ENCODE measurements around the gene NUDT16L1.

NUDT16L1 gene

DNA sequence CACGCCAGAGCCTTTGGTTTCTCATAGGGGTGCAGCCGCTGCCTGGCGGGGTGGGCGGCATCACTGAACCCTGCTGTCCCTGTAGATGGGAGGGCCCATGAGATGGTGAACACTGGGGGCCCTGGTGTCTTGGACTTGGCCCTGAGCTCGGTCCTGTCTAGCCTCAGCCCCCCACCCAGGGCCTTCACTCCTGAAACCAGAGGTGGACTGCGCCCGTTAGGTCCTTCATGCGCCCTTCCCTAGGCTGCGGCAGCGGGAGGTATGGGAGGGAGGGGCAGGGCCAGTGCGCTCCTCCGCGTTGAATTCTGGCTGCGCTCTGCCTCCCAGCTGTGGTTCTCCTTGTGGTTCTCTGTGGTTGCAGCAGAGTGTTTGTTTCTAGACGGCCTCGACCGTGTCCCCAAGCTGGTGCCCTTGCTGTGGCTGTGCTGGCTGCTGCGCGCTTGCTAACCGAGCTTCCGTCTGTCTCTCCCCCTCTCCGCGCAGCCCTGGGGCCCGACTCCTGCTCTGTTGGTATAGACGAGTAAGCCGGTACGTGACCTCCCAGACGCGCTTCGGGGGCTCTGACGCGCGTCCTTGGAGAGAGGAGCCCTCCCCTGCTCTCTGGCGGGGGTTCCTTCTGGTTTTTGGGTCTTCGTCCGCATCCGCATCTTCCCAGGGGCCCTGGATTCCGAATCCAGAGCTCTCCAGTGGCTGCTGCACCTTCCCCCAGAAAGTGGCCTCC is 7.4 kb upstream of the NUDT16L1 start:
- Histone ChIP-seq H3K9ac (ENCODE audit: low read length) (no peak overlapping the region), H3K4me3 (ENCODE audit: low read depth, low read length, poor library complexity, severe bottlenecking) (no peak overlapping the region), H3K9me3 (ENCODE audit: low read length) (no peaks in the 10 kb centered on the region), H4K20me1 (ENCODE audit: insufficient read depth, low read length) (no peaks in the 10 kb centered on the region), H3K36me3 (ENCODE audit: insufficient read depth, low read length) (peaks cover 32% of the 10 kb centered on the region), H3K27me3 (ENCODE audit: insufficient read depth, low read length) (no peaks in the 10 kb centered on the region), H3K4me2 (ENCODE audit: low read length) (no peak overlapping the region), H3F3A (ENCODE audit: insufficient read depth, low read length) (no peaks in the 10 kb centered on the region), H3K9me2 (ENCODE audit: low read depth, low read length) (no peaks in the 10 kb centered on the region), H3K79me2 (ENCODE audit: insufficient read depth, low read length) (no peaks in the 10 kb centered on the region), H3K27ac (ENCODE audit: low read depth, low read length, poor library complexity, severe bottlenecking) (no peak overlapping the region), H2AFZ (ENCODE audit: low read length) (no peak overlapping the region), H3K4me1 (ENCODE audit: insufficient read depth, low read length, severe bottlenecking) (no peaks in the 10 kb centered on the region)
- TF ChIP-seq, protein P1, sequence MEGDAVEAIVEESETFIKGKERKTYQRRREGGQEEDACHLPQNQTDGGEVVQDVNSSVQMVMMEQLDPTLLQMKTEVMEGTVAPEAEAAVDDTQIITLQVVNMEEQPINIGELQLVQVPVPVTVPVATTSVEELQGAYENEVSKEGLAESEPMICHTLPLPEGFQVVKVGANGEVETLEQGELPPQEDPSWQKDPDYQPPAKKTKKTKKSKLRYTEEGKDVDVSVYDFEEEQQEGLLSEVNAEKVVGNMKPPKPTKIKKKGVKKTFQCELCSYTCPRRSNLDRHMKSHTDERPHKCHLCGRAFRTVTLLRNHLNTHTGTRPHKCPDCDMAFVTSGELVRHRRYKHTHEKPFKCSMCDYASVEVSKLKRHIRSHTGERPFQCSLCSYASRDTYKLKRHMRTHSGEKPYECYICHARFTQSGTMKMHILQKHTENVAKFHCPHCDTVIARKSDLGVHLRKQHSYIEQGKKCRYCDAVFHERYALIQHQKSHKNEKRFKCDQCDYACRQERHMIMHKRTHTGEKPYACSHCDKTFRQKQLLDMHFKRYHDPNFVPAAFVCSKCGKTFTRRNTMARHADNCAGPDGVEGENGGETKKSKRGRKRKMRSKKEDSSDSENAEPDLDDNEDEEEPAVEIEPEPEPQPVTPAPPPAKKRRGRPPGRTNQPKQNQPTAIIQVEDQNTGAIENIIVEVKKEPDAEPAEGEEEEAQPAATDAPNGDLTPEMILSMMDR (IDR thresholded peaks at IDR 0.05; ENCODE audit: low read length): no peak
- no peak for TF ChIP-seq EZH2 (IDR thresholded peaks at IDR 0.05; ENCODE audit: borderline replicate concordance, low read length)

- Histone ChIP-seq H3F3A (ENCODE audit: insufficient read depth, low read length) (no peaks in the 10 kb centered on the region; the same call in 1 of the 2 replicates), H3K27ac (ENCODE audit: low read depth, low read length, poor library complexity, severe bottlenecking) (no peak overlapping the region), H3K9me3 (ENCODE audit: low read length) (no peaks in the 10 kb centered on the region), H3K9ac (ENCODE audit: low read length) (no peak overlapping the region), H3K9me2 (ENCODE audit: low read depth, low read length) (no peaks in the 10 kb centered on the region), H3K4me2 (ENCODE audit: low read length) (no peak overlapping the region), H2AFZ (ENCODE audit: low read length) (no peak overlapping the region), H3K79me2 (ENCODE audit: insufficient read depth, low read length) (no peaks in the 10 kb centered on the region), H4K20me1 (ENCODE audit: insufficient read depth, low read length) (no peaks in the 10 kb centered on the region), H3K4me1 (ENCODE audit: insufficient read depth, low read length, severe bottlenecking) (no peaks in the 10 kb centered on the region), H3K36me3 (ENCODE audit: insufficient read depth, low read length) (peaks cover 32% of the 10 kb centered on the region), H3K4me3 (ENCODE audit: low read depth, low read length, poor library complexity, severe bottlenecking) (no peak overlapping the region), H3K27me3 (ENCODE audit: insufficient read depth, low read length) (no peaks in the 10 kb centered on the region)
- TF ChIP-seq, protein P1 (IDR thresholded peaks at IDR 0.05; ENCODE audit: low read length): no peak
- no peak for TF ChIP-seq EZH2 (IDR thresholded peaks at IDR 0.05; ENCODE audit: borderline replicate concordance, low read length)
Measured at GRCh38 chr16:4686497-4687210, 6.7 kb upstream of the NUDT16L1 start.

- Histone ChIP-seq H4K20me1 (ENCODE audit: insufficient read depth, low read length) (no peaks in the 10 kb centered on the region), H3F3A (ENCODE audit: insufficient read depth, low read length) (no peaks in the 10 kb centered on the region; the same call in 1 of the 2 replicates), H3K9me3 (ENCODE audit: low read length) (no peaks in the 10 kb centered on the region), H3K9ac (ENCODE audit: low read length) (no peak overlapping the region), H3K27me3 (ENCODE audit: insufficient read depth, low read length) (no peaks in the 10 kb centered on the region), H3K36me3 (ENCODE audit: insufficient read depth, low read length) (peaks cover 27% of the 10 kb centered on the region), H3K4me3 (ENCODE audit: low read depth, low read length, poor library complexity, severe bottlenecking) (no peak overlapping the region), H3K4me2 (ENCODE audit: low read length) (no peak overlapping the region), H2AFZ (ENCODE audit: low read length) (no peak overlapping the region), H3K4me1 (ENCODE audit: insufficient read depth, low read length, severe bottlenecking) (peaks cover 1% of the 10 kb centered on the region), H3K79me2 (ENCODE audit: insufficient read depth, low read length) (no peaks in the 10 kb centered on the region), H3K27ac (ENCODE audit: low read depth, low read length, poor library complexity, severe bottlenecking) (no peak overlapping the region), H3K9me2 (ENCODE audit: low read depth, low read length) (no peaks in the 10 kb centered on the region)
- TF ChIP-seq, protein P1 (IDR thresholded peaks at IDR 0.05; ENCODE audit: low read length): no peak
- TF ChIP-seq EZH2 (IDR thresholded peaks at IDR 0.05; ENCODE audit: borderline replicate concordance, low read length): no peak
Measured at GRCh38 chr16:4687416-4687815, 5.9 kb upstream of the NUDT16L1 start.
